Memory B cell (primary cell): Measurements from ENCODE around the gene CLEC16A.

Experiments
- ATAC-seq: fragments of 150-1000 bp; cut with Tn5 transposase; 2 replicates; pipeline ENCODE4 v1.10.0; 2021; ENCODE audit warnings: low read depth, mild to moderate bottlenecking, moderate library complexity
- DNase-seq, 2 donors: peaks; one replicate each; pipeline ENCODE4 v3.0.0; 2022; ENCODE audit warnings: low spot score in 2 of 2
- H3K27ac Mint-ChIP-seq: one replicate; pipeline ENCODE4 v1.8.0; 2022; ENCODE audit warnings: mild to moderate bottlenecking, moderate library complexity, mixed read lengths
- H3K27me3 Mint-ChIP-seq: one replicate; pipeline ENCODE4 v1.8.0; 2022; ENCODE audit warnings: mixed read lengths
- H3K36me3 Mint-ChIP-seq: one replicate; pipeline ENCODE4 v1.8.0; 2022; ENCODE audit warnings: mild to moderate bottlenecking, mixed read lengths
- H3K4me1 Mint-ChIP-seq: one replicate; pipeline ENCODE4 v1.8.0; 2022; ENCODE audit warnings: mixed read lengths
- H3K4me3 Mint-ChIP-seq: one replicate; pipeline ENCODE4 v1.8.0; 2022; ENCODE audit warnings: mild to moderate bottlenecking, moderate library complexity, mixed read lengths
- H3K9me3 Mint-ChIP-seq: one replicate; pipeline ENCODE4 v1.8.0; 2022; ENCODE audit warnings: mixed read lengths

CLEC16A gene

GRCh38 chr16:11144122-11144521, 199.8 kb downstream of the CLEC16A start:
- DNase-seq, result no peak
- peaks cover 2% of the 10 kb centered on the region for H3K4me1 Mint-ChIP-seq
- no peaks in the 10 kb centered on the region for H3K9me3 Mint-ChIP-seq
- ATAC-seq, result no peak
- H3K4me3 Mint-ChIP-seq, result no peak overlapping the region
- no peaks in the 10 kb centered on the region for H3K27me3 Mint-ChIP-seq
- peaks cover 21% of the 10 kb centered on the region for H3K36me3 Mint-ChIP-seq
- H3K27ac Mint-ChIP-seq, result no peak overlapping the region

GRCh38 chr16:11145173-11145818, 200.9 kb downstream of the CLEC16A start:
- DNase-seq, result no peak
- H3K9me3 Mint-ChIP-seq, result no peaks in the 10 kb centered on the region
- no peak overlapping the region for H3K4me3 Mint-ChIP-seq
- peaks cover 2% of the 10 kb centered on the region for H3K4me1 Mint-ChIP-seq
- peaks cover 25% of the 10 kb centered on the region for H3K36me3 Mint-ChIP-seq
- no peak for ATAC-seq
- H3K27me3 Mint-ChIP-seq, result no peaks in the 10 kb centered on the region
- no peak overlapping the region for H3K27ac Mint-ChIP-seq

- Mint-ChIP-seq H3K27me3 (no peaks in the 10 kb centered on the region), H3K36me3 (peaks cover 31% of the 10 kb centered on the region), H3K27ac (no peak overlapping the region), H3K4me3 (no peak overlapping the region), H3K4me1 (peaks cover 2% of the 10 kb centered on the region), H3K9me3 (no peaks in the 10 kb centered on the region)
- DNase-seq, result no peak
- no peak for ATAC-seq
These were observed 201.5 kb downstream of the CLEC16A start for GRCh38 chr16:11145819-11146211.

- H3K9me3 Mint-ChIP-seq, result no peaks in the 10 kb centered on the region
- H3K27me3 Mint-ChIP-seq, result no peaks in the 10 kb centered on the region
- no peak overlapping the region for H3K4me3 Mint-ChIP-seq
- H3K4me1 Mint-ChIP-seq, result peaks cover 7% of the 10 kb centered on the region
- ATAC-seq, result no peak
- H3K36me3 Mint-ChIP-seq, result peaks cover 31% of the 10 kb centered on the region
- H3K27ac Mint-ChIP-seq, result no peak overlapping the region
- no peak for DNase-seq
These were observed 202.8 kb downstream of the CLEC16A start for GRCh38 chr16:11147033-11147753.

- H3K36me3 Mint-ChIP-seq, result peaks cover 31% of the 10 kb centered on the region
- no peak overlapping the region for H3K4me3 Mint-ChIP-seq
- no peak for DNase-seq
- peaks cover 7% of the 10 kb centered on the region for H3K4me1 Mint-ChIP-seq
- no peaks in the 10 kb centered on the region for H3K9me3 Mint-ChIP-seq
- no peaks in the 10 kb centered on the region for H3K27me3 Mint-ChIP-seq
- no peak for ATAC-seq
- no peak overlapping the region for H3K27ac Mint-ChIP-seq
These were observed 203.5 kb downstream of the CLEC16A start for GRCh38 chr16:11147754-11148444.

- ATAC-seq (no peak), DNase-seq (no peak)
- Mint-ChIP-seq H3K4me1 (peaks cover 7% of the 10 kb centered on the region), H3K9me3 (no peaks in the 10 kb centered on the region), H3K36me3 (peaks cover 33% of the 10 kb centered on the region), H3K27ac (no peak overlapping the region), H3K27me3 (no peaks in the 10 kb centered on the region), H3K4me3 (no peak overlapping the region)
These were observed 204.8 kb downstream of the CLEC16A start for GRCh38 chr16:11149011-11149616.

GRCh38 chr16:11150190-11150589, 205.8 kb downstream of the CLEC16A start:
- no peaks in the 10 kb centered on the region for H3K27me3 Mint-ChIP-seq
- H3K27ac Mint-ChIP-seq, result no peak overlapping the region
- no peak overlapping the region for H3K4me3 Mint-ChIP-seq
- H3K4me1 Mint-ChIP-seq, result peaks cover 7% of the 10 kb centered on the region
- ATAC-seq (no peak), DNase-seq (no peak)
- H3K36me3 Mint-ChIP-seq, result peaks cover 33% of the 10 kb centered on the region
- H3K9me3 Mint-ChIP-seq, result no peaks in the 10 kb centered on the region

- no peak for ATAC-seq
- no peaks in the 10 kb centered on the region for H3K9me3 Mint-ChIP-seq
- H3K27me3 Mint-ChIP-seq, result no peaks in the 10 kb centered on the region
- H3K27ac Mint-ChIP-seq, result no peak overlapping the region
- no peak overlapping the region for H3K4me3 Mint-ChIP-seq
- no peak for DNase-seq
- H3K4me1 Mint-ChIP-seq, result peaks cover 7% of the 10 kb centered on the region
- H3K36me3 Mint-ChIP-seq, result peaks cover 29% of the 10 kb centered on the region
These were observed 207.0 kb downstream of the CLEC16A start for GRCh38 chr16:11151156-11151884.

- no peak overlapping the region for H3K27ac Mint-ChIP-seq
- H3K9me3 Mint-ChIP-seq, result no peaks in the 10 kb centered on the region
- H3K4me1 Mint-ChIP-seq, result peaks cover 7% of the 10 kb centered on the region
- peaks cover 23% of the 10 kb centered on the region for H3K36me3 Mint-ChIP-seq
- no peak for ATAC-seq
- no peaks in the 10 kb centered on the region for H3K27me3 Mint-ChIP-seq
- DNase-seq, result no peak
- H3K4me3 Mint-ChIP-seq, result no peak overlapping the region
These were observed 207.7 kb downstream of the CLEC16A start for GRCh38 chr16:11151885-11152629.

GRCh38 chr16:11152677-11153331, 208.4 kb downstream of the CLEC16A start:
- ATAC-seq, result no peak
- no peaks in the 10 kb centered on the region for H3K9me3 Mint-ChIP-seq
- H3K36me3 Mint-ChIP-seq, result peaks cover 21% of the 10 kb centered on the region
- H3K4me3 Mint-ChIP-seq, result no peak overlapping the region
- H3K27me3 Mint-ChIP-seq, result no peaks in the 10 kb centered on the region
- H3K27ac Mint-ChIP-seq, result no peak overlapping the region
- no peak for DNase-seq
- peaks cover 10% of the 10 kb centered on the region for H3K4me1 Mint-ChIP-seq

- Mint-ChIP-seq H3K4me3 (no peak overlapping the region), H3K36me3 (peaks cover 11% of the 10 kb centered on the region), H3K9me3 (no peaks in the 10 kb centered on the region), H3K27ac (no peak overlapping the region), H3K27me3 (no peaks in the 10 kb centered on the region), H3K4me1 (peaks cover 10% of the 10 kb centered on the region)
- DNase-seq, result no peak
- no peak for ATAC-seq
These were observed 211.0 kb downstream of the CLEC16A start for GRCh38 chr16:11155284-11155806.

- H3K4me3 Mint-ChIP-seq, result no peak overlapping the region
- no peaks in the 10 kb centered on the region for H3K9me3 Mint-ChIP-seq
- ATAC-seq (no peak), DNase-seq (no peak)
- peaks cover 8% of the 10 kb centered on the region for H3K36me3 Mint-ChIP-seq
- no peak overlapping the region for H3K27ac Mint-ChIP-seq
- no peaks in the 10 kb centered on the region for H3K27me3 Mint-ChIP-seq
- H3K4me1 Mint-ChIP-seq, result peaks cover 10% of the 10 kb centered on the region
These were observed 212.0 kb downstream of the CLEC16A start for GRCh38 chr16:11156401-11156800.

GRCh38 chr16:11157143-11157542, 212.8 kb downstream of the CLEC16A start:
- DNase-seq, result no peak
- Mint-ChIP-seq H3K9me3 (no peaks in the 10 kb centered on the region), H3K36me3 (peaks cover 8% of the 10 kb centered on the region), H3K27me3 (no peaks in the 10 kb centered on the region), H3K4me3 (no peak overlapping the region), H3K27ac (no peak overlapping the region), H3K4me1 (peaks cover 4% of the 10 kb centered on the region)
- no peak for ATAC-seq
